Muscle of leg (tissue), 11 donors: Measurements from ENCODE around the gene FBLN2. TPM values are rescaled to one million over a fixed set of nuclear protein-coding genes. Genes with fewer than 3 reads are reported as not detected.
A peak's percentile ranks its signal among the peaks of the same experiment; 100 is the strongest.
"Not testable (repeated sequence)": the region's sequence is repeated elsewhere in the genome, so short reads cannot be mapped to it uniquely, and the experiment has no call there.

Source experiments
- DNase-seq: peaks from one replicate; pipeline ENCODE4 v3.0.0; 2013
- H3K27ac ChIP-seq: one replicate; pipeline ENCODE4 v1.5.1; 2013; ENCODE audit warnings: mild to moderate bottlenecking, low read length, control low read depth
- H3K27me3 ChIP-seq: one replicate; pipeline ENCODE4 v1.6.1; 2013; ENCODE audit warnings: low read length; ENCODE audit not compliant: control insufficient read depth, insufficient read depth
- H3K36me3 ChIP-seq: one replicate; pipeline ENCODE4 v1.6.1; 2013; ENCODE audit warnings: low read length; ENCODE audit not compliant: control insufficient read depth, insufficient read depth
- H3K4me1 ChIP-seq: one replicate; pipeline ENCODE4 v1.6.1; 2013; ENCODE audit warnings: low read length; ENCODE audit not compliant: control insufficient read depth, insufficient read depth
- H3K4me3 ChIP-seq: one replicate; pipeline ENCODE4 v1.5.1; 2013; ENCODE audit warnings: low read length, control low read depth
- H3K9me3 ChIP-seq: replicated peaks from 2 replicates; pipeline ENCODE4 v1.6.1; 2013; ENCODE audit warnings: low read depth, low read length; ENCODE audit not compliant: control insufficient read depth
- WGBS: methylation state at CpG from one replicate; pipeline ENCODE4 v1.1.5; 2013; ENCODE audit warnings: missing lambda C conversion rate; ENCODE audit not compliant: insufficient coverage; 5-methylcytosine and 5-hydroxymethylcytosine counted together
- polyA plus RNA-seq, 8 donors: library from polyadenylated mRNA; unstranded; fragments of 120-200 nt; gene quantifications; one replicate each; pipeline versions ENCODE4 v1.2.1 to v1.2.3, GENCODE V29; 2013; ENCODE audit warnings: inconsistent platforms in 1 of 8, low replicate concordance in 1 of 8; ENCODE audit not compliant: insufficient read length in 8 of 8, insufficient read depth in 1 of 8
- total RNA-seq: library from RNA; stranded (reverse); fragments of 120-200 nt; gene quantifications from one replicate; pipeline ENCODE4 v1.2.4, GENCODE V29; 2013

FBLN2 gene
- total and polyA plus RNA-seq, 9 donors: 24.4 to 78.6 (median 61.1) TPM

DNA sequence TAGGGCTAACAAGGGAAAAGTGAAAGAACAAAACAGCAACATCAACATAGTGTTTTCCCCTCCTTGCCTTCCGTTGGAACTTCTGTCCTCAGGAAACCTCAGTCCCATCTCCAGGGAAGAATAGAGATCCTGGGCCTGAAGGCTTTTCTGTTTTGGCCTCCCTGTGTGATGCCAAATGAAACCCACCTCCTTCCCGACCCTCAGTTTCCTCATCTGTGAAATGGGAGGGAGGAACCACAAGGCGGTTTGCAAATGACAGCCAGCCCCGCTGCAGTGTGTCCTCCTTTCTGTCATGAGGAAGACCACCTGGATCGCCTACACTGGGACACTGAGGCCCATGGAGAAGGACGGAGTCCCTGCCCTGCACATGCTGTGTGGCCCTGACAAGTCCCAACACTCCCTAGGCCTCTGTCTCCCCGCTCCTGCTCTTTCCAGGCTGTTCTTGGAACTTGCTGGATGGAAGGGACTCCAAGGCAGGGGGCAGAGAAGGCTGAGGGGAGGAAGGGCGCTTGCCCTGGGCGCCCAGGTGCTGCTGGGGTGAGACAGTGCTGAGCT is 28.5 kb upstream of the FBLN2 start:
- Histone ChIP-seq H3K36me3 (no peaks in the 10 kb centered on the region), H3K4me3 (no peak overlapping the region), H3K9me3 (no peaks in the 10 kb centered on the region), H3K4me1 (peaks cover 34% of the 10 kb centered on the region), H3K27ac (no peak overlapping the region), H3K27me3 (no peaks in the 10 kb centered on the region)
- no peak for DNase-seq
- WGBS: 92% methylated on average over 4 of the region's 9 CpGs

DNA sequence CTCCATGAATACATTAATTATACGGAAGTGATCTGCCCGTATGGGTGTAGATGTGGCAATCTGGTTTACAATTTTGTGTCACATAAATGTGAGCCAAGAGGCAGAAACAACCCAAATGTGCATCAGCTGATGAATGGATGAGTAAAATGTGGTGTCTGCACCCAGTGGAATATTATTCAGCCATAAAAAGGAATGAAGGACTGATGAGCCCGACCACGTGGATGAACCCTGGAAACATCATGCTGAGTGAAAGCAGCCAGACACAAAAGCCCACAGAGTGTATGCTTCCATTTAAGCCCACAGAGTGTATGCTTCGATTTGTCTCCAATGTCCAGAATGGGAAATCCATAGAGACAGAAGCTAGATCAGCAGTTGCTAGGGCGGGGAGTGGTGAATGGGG is 27.6 kb upstream of the FBLN2 start:
- no peaks in the 10 kb centered on the region for H3K36me3 ChIP-seq
- no peak for DNase-seq
- H3K4me1 ChIP-seq: peaks cover 34% of the 10 kb centered on the region
- H3K4me3 ChIP-seq: no peak overlapping the region
- H3K27ac ChIP-seq: no peak overlapping the region
- H3K9me3 ChIP-seq: no peaks in the 10 kb centered on the region
- WGBS: 42% methylated on average over 2 of the region's 6 CpGs
- H3K27me3 ChIP-seq: no peaks in the 10 kb centered on the region

DNA sequence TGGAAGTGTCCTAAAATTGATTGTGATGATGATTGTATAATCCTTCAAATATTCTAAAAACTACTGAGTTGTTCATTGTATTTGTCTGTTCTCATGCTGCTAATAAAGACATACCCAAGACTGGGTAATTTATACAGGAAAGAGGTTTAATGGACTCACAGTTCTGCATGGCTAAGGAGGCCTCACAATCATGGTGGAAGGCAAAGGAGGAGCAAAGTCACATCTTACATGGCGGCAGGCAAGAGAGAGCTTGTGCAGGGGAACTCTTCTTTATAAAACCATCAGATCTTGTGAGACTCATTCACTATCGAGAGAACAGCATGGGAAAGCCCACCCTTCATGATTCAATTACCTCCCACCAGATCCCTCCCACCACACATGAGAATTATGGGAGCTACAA is 27.2 kb upstream of the FBLN2 start:
- DNase-seq, H3K27me3 ChIP-seq, H3K9me3 ChIP-seq, H3K4me3 ChIP-seq, H3K36me3 ChIP-seq, H3K27ac ChIP-seq: not testable (repeated sequence)
- no CpG with 5 or more reads among the region's 2 CpGs for WGBS
- H3K4me1 ChIP-seq: peaks cover 34% of the 10 kb centered on the region

DNA sequence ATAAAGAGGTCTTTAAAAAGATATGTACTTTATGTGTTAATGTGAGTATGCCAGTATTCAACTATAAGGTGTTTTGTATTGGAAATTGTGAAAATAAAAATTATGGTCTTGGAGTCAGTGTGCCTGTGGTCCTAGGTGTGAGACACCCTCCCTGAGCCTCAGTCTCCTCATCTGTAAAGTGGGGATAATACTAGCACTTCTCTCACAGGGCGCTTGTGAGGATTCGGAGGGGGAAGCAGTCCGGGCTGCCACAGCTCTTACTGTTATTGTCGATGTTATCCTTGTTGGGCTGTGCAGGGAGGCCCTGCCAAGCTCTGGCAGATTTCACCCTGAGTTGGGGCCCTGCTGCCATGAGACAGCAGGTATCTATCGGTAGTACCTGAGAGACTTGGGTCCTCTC is 26.7 kb upstream of the FBLN2 start:
- WGBS: 76% methylated on average over 3 of the region's 5 CpGs
- Histone ChIP-seq H3K27me3 (no peaks in the 10 kb centered on the region), H3K4me1 (peaks cover 30% of the 10 kb centered on the region), H3K36me3 (no peaks in the 10 kb centered on the region), H3K9me3 (no peaks in the 10 kb centered on the region), H3K4me3 (no peak overlapping the region), H3K27ac (no peak overlapping the region)
- no peak for DNase-seq

DNA sequence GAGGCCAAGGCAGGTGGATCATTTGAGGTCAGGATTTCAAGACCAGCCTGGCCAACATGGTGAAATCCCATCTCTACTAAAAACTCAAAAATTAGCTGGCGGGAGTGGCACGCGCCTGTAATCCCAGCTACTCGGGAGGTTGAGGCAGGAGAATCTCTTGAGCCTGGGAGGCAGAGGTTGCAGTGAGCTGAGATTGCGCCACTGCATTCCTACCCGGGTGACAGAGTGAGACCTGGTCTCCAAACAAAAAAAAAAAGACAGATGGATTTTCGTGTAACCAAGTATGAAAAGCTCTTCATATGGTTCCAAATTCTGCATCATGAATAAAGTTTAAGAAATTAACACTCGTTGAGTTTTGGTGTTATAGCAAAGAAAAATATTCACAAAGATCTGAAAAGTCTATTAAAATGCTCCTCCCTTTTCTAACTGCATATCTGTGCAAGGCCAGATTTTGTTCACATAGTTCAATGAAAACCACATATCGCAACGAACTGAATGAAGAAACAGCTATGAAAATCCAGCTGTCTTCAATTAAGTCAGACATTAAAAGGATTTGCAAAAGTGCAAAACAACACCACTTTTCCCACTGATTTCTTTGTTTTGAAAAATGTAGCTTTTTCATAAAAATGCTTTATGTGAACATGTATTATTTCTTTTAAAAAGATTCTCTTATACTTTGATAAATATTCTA is 23.8 kb upstream of the FBLN2 start:
- Histone ChIP-seq H3K4me1 (peaks cover 17% of the 10 kb centered on the region), H3K9me3 (no peaks in the 10 kb centered on the region), H3K4me3 (no peak overlapping the region), H3K36me3 (no peaks in the 10 kb centered on the region), H3K27me3 (no peaks in the 10 kb centered on the region), H3K27ac (no peak overlapping the region)
- DNase-seq: no peak
- 90% methylated on average over 5 of the region's 10 CpGs for WGBS

DNA sequence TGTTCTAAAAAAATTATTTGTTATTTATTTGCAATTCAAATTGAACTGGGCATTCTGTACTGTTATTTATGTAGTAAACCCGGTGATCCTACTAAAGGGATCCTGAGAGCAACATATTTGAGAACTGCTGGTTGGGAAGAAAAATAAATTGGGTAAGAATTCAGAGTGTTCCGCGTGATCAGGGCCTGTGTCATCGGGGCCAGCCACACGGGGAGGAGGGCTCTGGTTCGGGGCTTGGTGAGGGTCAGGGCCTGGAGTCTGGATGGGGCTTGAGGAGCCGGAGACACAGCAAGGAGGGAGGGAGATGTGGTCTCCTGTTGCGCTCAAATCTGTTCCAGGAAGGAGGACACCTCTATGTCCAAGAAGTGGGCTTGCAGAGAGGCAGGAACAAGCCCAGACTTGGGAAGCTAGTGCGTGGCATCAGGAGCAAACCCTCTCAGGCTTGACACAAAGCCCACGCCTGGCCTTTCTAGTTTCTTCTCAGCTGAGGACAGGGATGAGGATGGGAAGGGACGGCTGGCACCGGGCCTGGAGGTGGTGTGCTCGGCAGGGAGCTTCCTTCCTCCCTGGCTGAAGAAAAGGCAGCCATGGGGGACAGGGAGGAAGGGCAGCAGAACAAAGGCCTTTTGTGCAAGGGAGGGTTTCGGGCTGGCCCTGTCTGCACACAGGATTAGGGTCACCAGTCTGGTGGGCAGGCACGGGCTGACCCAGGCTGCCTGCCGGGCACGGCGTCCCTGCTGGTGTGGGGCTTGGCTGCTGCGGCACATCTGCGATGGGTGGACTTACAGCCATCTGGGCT is 22.9 kb upstream of the FBLN2 start:
- H3K4me1 ChIP-seq: peaks cover 17% of the 10 kb centered on the region
- DNase-seq: no peak
- WGBS: 56% methylated on average over 19 of the region's 20 CpGs
- H3K27me3 ChIP-seq: no peaks in the 10 kb centered on the region
- no peaks in the 10 kb centered on the region for H3K9me3 ChIP-seq
- H3K4me3 ChIP-seq: no peak overlapping the region
- H3K27ac ChIP-seq: no peak overlapping the region
- H3K36me3 ChIP-seq: no peaks in the 10 kb centered on the region

DNA sequence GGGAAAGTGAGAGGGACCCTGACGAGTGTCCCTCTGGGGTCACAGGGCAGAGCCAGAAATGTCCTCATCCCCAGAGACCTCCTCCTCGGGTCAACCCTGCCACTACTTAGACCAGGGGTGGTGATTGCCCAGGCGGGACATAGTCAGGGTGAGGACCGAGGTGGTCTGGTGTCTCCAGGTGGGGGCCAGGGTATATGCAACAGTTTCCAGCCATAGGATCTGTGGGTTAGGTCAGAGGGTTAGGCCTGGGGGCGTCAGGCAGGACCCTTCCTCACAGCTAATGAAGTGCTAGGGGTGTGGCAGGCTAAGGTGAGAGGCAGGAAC is 22.3 kb upstream of the FBLN2 start:
- Histone ChIP-seq H3K36me3 (no peaks in the 10 kb centered on the region), H3K27me3 (no peaks in the 10 kb centered on the region), H3K9me3 (no peaks in the 10 kb centered on the region), H3K4me3 (no peak overlapping the region), H3K27ac (no peak overlapping the region), H3K4me1 (peaks cover 17% of the 10 kb centered on the region)
- WGBS: 83% methylated on average over 1 of the region's 5 CpGs
- DNase-seq: no peak

DNA sequence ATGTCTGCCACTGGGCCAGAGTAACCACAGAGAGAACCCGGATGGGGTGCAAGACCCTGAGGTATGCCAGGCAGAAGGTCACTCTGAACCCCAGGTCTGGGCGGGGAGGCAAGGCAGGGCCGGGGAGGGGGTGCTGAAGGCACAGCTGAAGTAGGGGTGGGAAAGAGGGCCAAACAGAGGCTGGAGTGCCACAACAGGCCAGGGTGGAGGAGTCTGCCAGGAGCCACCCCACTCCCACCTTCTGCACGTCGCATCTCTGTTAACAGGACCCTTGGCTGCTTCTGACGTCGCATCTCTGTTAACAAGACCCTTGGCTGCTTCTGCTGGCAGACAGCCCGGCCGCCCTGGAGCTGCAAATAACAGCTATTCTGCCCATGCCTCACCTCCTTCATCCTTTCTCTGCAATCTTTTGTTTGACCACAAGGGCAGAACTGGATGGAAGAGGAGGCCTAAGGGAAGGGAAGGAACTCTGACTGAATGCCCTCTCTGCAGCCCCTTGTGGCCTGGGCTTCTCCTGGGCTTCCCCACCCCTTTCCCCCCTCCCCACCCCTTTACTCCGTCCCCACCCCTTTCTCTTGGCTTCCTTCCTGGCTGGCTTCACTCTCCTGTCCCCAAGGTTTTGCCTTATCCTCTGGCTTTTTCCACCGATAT is 20.6 kb upstream of the FBLN2 start:
- DNase-seq: peak; percentile 60
- H3K27me3 ChIP-seq: no peaks in the 10 kb centered on the region
- WGBS: 29% methylated on average over 7 of the region's 11 CpGs
- no peaks in the 10 kb centered on the region for H3K9me3 ChIP-seq
- H3K4me3 ChIP-seq: no peak overlapping the region
- no peak overlapping the region for H3K27ac ChIP-seq
- H3K36me3 ChIP-seq: no peaks in the 10 kb centered on the region
- peaks cover 17% of the 10 kb centered on the region for H3K4me1 ChIP-seq

DNA sequence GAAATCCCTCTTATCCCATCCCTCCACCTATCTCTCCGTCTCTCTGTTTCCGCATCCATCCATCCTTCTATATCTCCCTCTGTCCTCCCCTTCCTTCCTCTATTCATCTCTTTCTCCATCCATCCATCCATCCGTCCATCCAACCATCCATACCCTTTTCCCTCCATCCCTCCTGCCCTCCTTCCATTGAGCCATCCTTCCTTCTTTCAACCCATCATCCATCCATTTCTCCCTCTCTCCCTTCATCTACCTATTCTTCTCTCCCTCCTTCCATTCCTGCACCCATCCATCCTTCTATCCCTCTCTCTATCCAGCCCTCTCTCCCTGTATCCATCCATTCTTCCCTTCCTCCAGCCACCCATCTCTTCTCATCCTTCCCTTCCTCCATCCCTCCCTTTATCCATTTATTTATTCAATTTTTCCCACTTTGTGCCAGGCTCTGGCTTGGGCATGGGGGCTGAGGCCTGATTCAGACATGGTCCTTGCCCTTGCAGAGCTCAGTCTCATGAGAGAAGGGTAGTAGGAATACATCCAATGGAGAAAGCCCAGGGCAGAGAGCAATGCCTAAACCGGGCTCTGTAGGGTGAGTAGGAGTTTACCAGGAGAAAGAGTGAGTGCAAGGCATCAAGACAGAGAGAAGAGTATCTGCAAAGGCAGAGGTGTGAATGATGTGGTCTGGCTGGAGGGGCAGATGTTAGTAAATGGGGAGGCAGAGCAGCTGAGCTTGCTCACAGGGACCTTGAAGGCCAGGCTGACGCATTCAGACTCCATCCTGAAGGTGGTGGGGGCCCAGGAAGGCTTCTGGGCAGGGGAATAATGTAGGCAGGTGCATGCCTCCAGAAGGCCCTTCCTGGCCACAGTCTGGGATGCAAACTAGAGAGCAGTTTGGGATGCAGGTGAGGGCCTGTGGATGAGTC is 19.5 kb upstream of the FBLN2 start:
- Histone ChIP-seq H3K9me3 (no peaks in the 10 kb centered on the region), H3K27ac (no peak overlapping the region), H3K4me3 (no peak overlapping the region), H3K4me1 (peaks cover 17% of the 10 kb centered on the region), H3K27me3 (no peaks in the 10 kb centered on the region), H3K36me3 (no peaks in the 10 kb centered on the region)
- 74% methylated on average over 4 of the region's 5 CpGs for WGBS
- DNase-seq: no peak
